IMR-90 (cell line): ENCODE data around the gene CXCL13. TPM values are rescaled to one million over a fixed set of nuclear protein-coding genes. Genes with fewer than 3 reads are reported as not detected.

Experiments used
- ATAC-seq: fragments of 200-7000 bp; cut with Tn5 transposase; 2 replicates; pipeline ENCODE4 v1.9.1; 2020; ENCODE audit warnings: low read depth, mild to moderate bottlenecking, moderate library complexity
- BruUV-seq: library from RNA; stranded (reverse); fragments of 400-500 nt; replicated peaks from 2 replicates; lab custom pipeline; 2021; lab: Mats Ljungman, UMichigan
- CTCF ChIA-PET: fragments of 300-600 bp; formaldehyde crosslinking; extraction: SDS; loops from one replicate; lab custom pipeline; 2021; ENCODE audit warnings: antibody characterized with exemption; lab: Yijun Ruan, JAX
- POLR2A ChIA-PET: fragments of 300-600 bp; sonication (Branson Sonifier 250); formaldehyde crosslinking; loops from one replicate; lab custom pipeline; 2022; ENCODE audit warnings: antibody characterized with exemption; ENCODE audit not compliant: unreplicated experiment; lab: Charles Lee
- DNase-seq: peaks from one replicate; pipeline ENCODE4 v3.0.0; 2013
- H2AFZ ChIP-seq: replicated peaks from 2 replicates; pipeline ENCODE3; 2013; ENCODE audit warnings: low read length, mild to moderate bottlenecking; ENCODE audit not compliant: poor library complexity
- H2AK5ac ChIP-seq: 2 replicates; pipeline ENCODE4 v1.6.1; 2013; ENCODE audit warnings: low read depth, low read length, inconsistent platforms
- H2AK9ac ChIP-seq: replicated peaks from 2 replicates; pipeline ENCODE3; 2013; ENCODE audit warnings: mild to moderate bottlenecking, low read depth, low read length, moderate library complexity; ENCODE audit not compliant: poor library complexity
- H2BK120ac ChIP-seq: 2 replicates; pipeline ENCODE4 v1.6.1; 2013; ENCODE audit warnings: low read depth, low read length, inconsistent platforms
- H2BK15ac ChIP-seq: 3 replicates; pipeline ENCODE4 v1.6.1; 2013; ENCODE audit warnings: low read depth, low read length, inconsistent platforms
- H2BK20ac ChIP-seq: 2 replicates; pipeline ENCODE4 v1.6.1; 2013; ENCODE audit warnings: low read depth, mild to moderate bottlenecking, inconsistent platforms, low read length, moderate library complexity
- H2BK5ac ChIP-seq: 2 replicates; pipeline ENCODE4 v1.6.1; 2013; ENCODE audit warnings: mild to moderate bottlenecking, low read depth, low read length, inconsistent platforms; ENCODE audit not compliant: poor library complexity, severe bottlenecking
- H3K14ac ChIP-seq: replicated peaks from 2 replicates; pipeline ENCODE4 v1.6.1; 2013; ENCODE audit warnings: low read depth, low read length, inconsistent platforms
- H3K18ac ChIP-seq: 2 replicates; pipeline ENCODE4 v1.6.1; 2013; ENCODE audit warnings: low read depth, low read length, control low read depth
- H3K23ac ChIP-seq: 2 replicates; pipeline ENCODE4 v1.6.1; 2013; ENCODE audit warnings: low read depth, low read length, inconsistent platforms
- H3K27ac ChIP-seq: 2 replicates; pipeline ENCODE4 v1.5.1; 2013; ENCODE audit warnings: mild to moderate bottlenecking, control low read depth, low read length; ENCODE audit not compliant: insufficient read depth
- H3K27me3 ChIP-seq: 2 replicates; pipeline ENCODE4 v1.6.1; 2013; ENCODE audit warnings: low read length; ENCODE audit not compliant: control insufficient read depth, insufficient read depth
- H3K36me3 ChIP-seq: 2 replicates; pipeline ENCODE4 v1.6.1; 2013; ENCODE audit warnings: low read length, mixed read lengths; ENCODE audit not compliant: control insufficient read depth, insufficient read depth
- H3K4ac ChIP-seq: 2 replicates; pipeline ENCODE4 v1.6.1; 2013; ENCODE audit warnings: low read depth, low read length, inconsistent platforms
- H3K4me1 ChIP-seq: 2 replicates; pipeline ENCODE4 v1.6.1; 2013; ENCODE audit warnings: low read length, mixed read lengths; ENCODE audit not compliant: control insufficient read depth, insufficient read depth
- H3K4me2 ChIP-seq: 2 replicates; pipeline ENCODE4 v1.6.1; 2013; ENCODE audit warnings: low read depth, mild to moderate bottlenecking, control low read depth, low read length, moderate library complexity
- H3K4me3 ChIP-seq: 2 replicates; pipeline ENCODE4 v1.5.1; 2013; ENCODE audit warnings: low read depth, mild to moderate bottlenecking, control low read depth, low read length, moderate library complexity; ENCODE audit not compliant: insufficient read depth
- H3K56ac ChIP-seq: 2 replicates; pipeline ENCODE4 v1.6.1; 2013; ENCODE audit warnings: low read length, inconsistent platforms; ENCODE audit not compliant: insufficient read depth; ENCODE audit errors: extremely low read depth
- H3K79me1 ChIP-seq, 2 experiments: 2 replicates each; pipeline ENCODE4 v1.6.1; 2013; ENCODE audit warnings: low read length in 2 of 2, inconsistent platforms in 1 of 2, low read depth in 1 of 2
- H3K9ac ChIP-seq: 2 replicates; pipeline ENCODE4 v1.6.1; 2013; ENCODE audit warnings: low read depth, low read length, control low read depth
- H3K9me1 ChIP-seq: 2 replicates; pipeline ENCODE4 v1.6.1; 2013; ENCODE audit warnings: low read length, inconsistent platforms; ENCODE audit not compliant: insufficient read depth
- H3K9me3 ChIP-seq: 2 replicates; pipeline ENCODE4 v1.6.1; 2013; ENCODE audit warnings: low read length; ENCODE audit not compliant: control insufficient read depth, insufficient read depth
- H4K20me1 ChIP-seq: 2 replicates; pipeline ENCODE4 v1.6.1; 2013; ENCODE audit warnings: low read length, inconsistent platforms; ENCODE audit not compliant: insufficient read depth
- H4K5ac ChIP-seq: 2 replicates; pipeline ENCODE4 v1.6.1; 2013; ENCODE audit warnings: mild to moderate bottlenecking, low read depth, low read length, control low read depth
- H4K8ac ChIP-seq, 2 experiments: 2 replicates each; pipeline ENCODE4 v1.6.1; 2013; ENCODE audit warnings: low read depth in 2 of 2, low read length in 2 of 2, control low read depth in 1 of 2, inconsistent platforms in 1 of 2
- H4K91ac ChIP-seq: 2 replicates; pipeline ENCODE4 v1.6.1; 2013; ENCODE audit warnings: low read depth, low read length, inconsistent platforms; ENCODE audit not compliant: insufficient read depth
- MAZ ChIP-seq: IDR thresholded peaks from 2 replicates; pipeline ENCODE4 v1.6.1; 2012; ENCODE audit warnings: low read depth, mild to moderate bottlenecking, low read length, improper control_type of control experiment, moderate library complexity, borderline replicate concordance
- MXI1 ChIP-seq: IDR thresholded peaks from 2 replicates; pipeline ENCODE4 v1.6.1; 2012; ENCODE audit warnings: low read depth, mild to moderate bottlenecking, low read length, moderate library complexity, borderline replicate concordance
- RCOR1 ChIP-seq: IDR thresholded peaks from 2 replicates; pipeline ENCODE4 v1.6.1; 2012; ENCODE audit warnings: mild to moderate bottlenecking, low read length, improper control_type of control experiment; ENCODE audit not compliant: insufficient replicate concordance
- WGBS, 2 experiments: methylation state at CpG; one replicate each; pipeline versions ENCODE4 v1.1.5 to v1.1.7; 2013; ENCODE audit warnings: missing lambda C conversion rate in 2 of 2; ENCODE audit not compliant: insufficient read length in 1 of 2; ENCODE audit errors: extremely low coverage in 2 of 2; 5-methylcytosine and 5-hydroxymethylcytosine counted together
- dilution Hi-C: fragments of 300-500 bp; cut with HindIII; formaldehyde crosslinking; loops from one replicate; pipeline ENCODE4 v1.14.3; 2018; ENCODE audit warnings: low sequenced_read_pairs; ENCODE audit not compliant: unreplicated experiment
- in situ Hi-C: fragments of 300-500 bp; cut with MboI; formaldehyde crosslinking; loops from 3 replicates; pipeline ENCODE4 v1.14.3; 2019; ENCODE audit warnings: low sequenced_read_pairs, inconsistent platforms, mixed read lengths
- intact Hi-C: fragments of 100-400 bp; cut with micrococcal nuclease; formaldehyde crosslinking; loops from 2 replicates; pipeline ENCODE4 v1.10.0; 2022
- polyA plus RNA-seq, 3 experiments: library from polyadenylated mRNA; depleted of rRNA; stranded (reverse); fragments of >200 nt; gene quantifications; 2 replicates each; pipeline ENCODE4 v1.2.3, GENCODE V29; 2012; ENCODE audit warnings: low replicate concordance in 1 of 3
- total RNA-seq: library from RNA; depleted of rRNA; stranded (reverse); fragments of >200 nt; gene quantifications from 2 replicates; pipeline ENCODE4 v1.2.3, GENCODE V29; 2012
- TF ChIP-seq, protein P1 (sequence below): conservative IDR thresholded peaks from 2 replicates; pipeline ENCODE4 v1.5.1; 2012; ENCODE audit warnings: mild to moderate bottlenecking, low read depth, low read length, improper control_type of control experiment

CXCL13 gene
- total and polyA plus RNA-seq, 2 of the 4 experiments (the other 2 are of a cell fraction) = not detected

DNA sequence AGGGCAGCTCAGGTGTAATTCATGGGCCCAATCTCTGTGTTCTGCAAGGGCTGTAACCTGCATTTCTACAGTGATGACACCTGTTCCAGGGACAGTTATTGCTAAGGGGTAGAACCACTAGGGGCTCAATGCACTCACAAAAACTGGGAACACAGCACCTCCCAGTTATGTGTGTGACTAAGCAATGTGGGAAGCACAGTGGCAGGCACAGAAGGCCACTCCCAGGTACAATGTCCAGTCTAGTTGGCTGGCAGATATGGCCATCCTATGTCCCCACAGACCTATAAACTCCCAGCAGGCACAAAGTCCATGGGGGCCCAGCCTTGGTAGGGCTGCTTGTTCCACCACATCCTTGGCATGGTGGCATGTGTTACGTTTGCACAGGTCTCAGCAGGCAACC, 25.7 kb downstream of the CXCL13 start:
- H3K9me1 ChIP-seq = no peaks in the 10 kb centered on the region
- CTCF ChIA-PET = no interaction called here
- peaks cover 4% of the 10 kb centered on the region for H3K27me3 ChIP-seq
- no peak overlapping the region for H2BK5ac ChIP-seq
- H3K9ac ChIP-seq = no peak overlapping the region
- no peak overlapping the region for H3K56ac ChIP-seq
- no peak overlapping the region for H3K23ac ChIP-seq
- no peak overlapping the region for H3K18ac ChIP-seq
- H3K14ac ChIP-seq = no peak overlapping the region
- WGBS, 2 experiments = 33% methylated on average over 1 of the region's 1 CpG; no CpG with 5 or more reads in 1 of the 2 experiments
- H3K4me1 ChIP-seq = no peaks in the 10 kb centered on the region
- no peak overlapping the region for H3K27ac ChIP-seq
- dilution Hi-C loops = no loop called here
- no peak overlapping the region for H2BK120ac ChIP-seq
- POLR2A ChIA-PET = no interaction called here
- intact Hi-C loops = no loop called here
- H2BK20ac ChIP-seq = no peak overlapping the region
- H3K79me1 ChIP-seq = no peaks in the 10 kb centered on the region
- H4K20me1 ChIP-seq = no peaks in the 10 kb centered on the region
- no peaks in the 10 kb centered on the region for H3K9me3 ChIP-seq
- no peak overlapping the region for H4K91ac ChIP-seq
- no peak overlapping the region for H2AK9ac ChIP-seq
- ATAC-seq (no peak), DNase-seq (no peak)
- BruUV-seq = no TSS peak
- no peak overlapping the region for H2AK5ac ChIP-seq
- H3K36me3 ChIP-seq = no peaks in the 10 kb centered on the region
- no peak overlapping the region for H3K4ac ChIP-seq
- in situ Hi-C loops = no loop called here
- H4K8ac ChIP-seq = no peak overlapping the region
- no peak overlapping the region for H2AFZ ChIP-seq
- H4K5ac ChIP-seq = no peak overlapping the region
- no peak overlapping the region for H2BK15ac ChIP-seq
- no peak for TF ChIP-seq MAZ
- TF ChIP-seq, protein P1, sequence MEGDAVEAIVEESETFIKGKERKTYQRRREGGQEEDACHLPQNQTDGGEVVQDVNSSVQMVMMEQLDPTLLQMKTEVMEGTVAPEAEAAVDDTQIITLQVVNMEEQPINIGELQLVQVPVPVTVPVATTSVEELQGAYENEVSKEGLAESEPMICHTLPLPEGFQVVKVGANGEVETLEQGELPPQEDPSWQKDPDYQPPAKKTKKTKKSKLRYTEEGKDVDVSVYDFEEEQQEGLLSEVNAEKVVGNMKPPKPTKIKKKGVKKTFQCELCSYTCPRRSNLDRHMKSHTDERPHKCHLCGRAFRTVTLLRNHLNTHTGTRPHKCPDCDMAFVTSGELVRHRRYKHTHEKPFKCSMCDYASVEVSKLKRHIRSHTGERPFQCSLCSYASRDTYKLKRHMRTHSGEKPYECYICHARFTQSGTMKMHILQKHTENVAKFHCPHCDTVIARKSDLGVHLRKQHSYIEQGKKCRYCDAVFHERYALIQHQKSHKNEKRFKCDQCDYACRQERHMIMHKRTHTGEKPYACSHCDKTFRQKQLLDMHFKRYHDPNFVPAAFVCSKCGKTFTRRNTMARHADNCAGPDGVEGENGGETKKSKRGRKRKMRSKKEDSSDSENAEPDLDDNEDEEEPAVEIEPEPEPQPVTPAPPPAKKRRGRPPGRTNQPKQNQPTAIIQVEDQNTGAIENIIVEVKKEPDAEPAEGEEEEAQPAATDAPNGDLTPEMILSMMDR = no peak
- TF ChIP-seq MXI1 = no peak
- TF ChIP-seq RCOR1 = no peak
- no peak overlapping the region for H3K4me2 ChIP-seq
- no peak overlapping the region for H3K4me3 ChIP-seq
